Effector CD4-positive, alpha-beta T cell (primary cell): ENCODE data around the gene HDAC4.

ENCODE experiments used
- DNase-seq: peaks from one replicate; pipeline ENCODE4 v3.0.0-alpha.2; 2020

Gene HDAC4

DNA sequence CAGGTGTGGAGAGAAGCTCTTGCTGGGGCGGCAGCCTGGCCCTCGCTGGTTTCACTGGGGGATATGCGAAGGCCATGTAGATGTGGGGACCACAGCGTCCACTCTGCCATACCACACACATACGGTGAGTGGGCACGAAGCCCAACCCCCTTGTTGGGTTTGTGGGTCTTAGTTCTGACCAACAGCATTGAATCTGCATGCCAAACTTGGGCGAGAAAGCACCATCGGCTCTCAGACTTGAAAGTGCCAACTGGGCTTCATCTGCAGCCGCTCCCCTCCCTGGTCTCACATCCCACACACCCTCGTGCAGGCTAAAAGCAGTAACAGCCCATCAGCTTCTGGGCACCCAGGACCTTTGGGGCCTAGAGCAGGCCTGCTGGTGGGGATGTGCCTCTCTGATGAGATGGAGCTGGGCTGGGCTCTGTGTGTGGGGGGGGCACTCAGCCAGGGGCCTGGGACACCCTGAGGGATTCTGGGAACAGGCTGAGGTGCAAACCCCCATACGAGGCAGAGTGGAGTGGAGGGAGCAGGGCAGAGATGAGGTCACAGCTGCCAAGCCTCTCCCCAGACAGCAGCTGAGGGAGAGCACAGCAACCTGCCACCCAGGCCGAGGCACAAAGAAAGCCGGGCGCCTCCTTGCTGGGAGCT is 288.6 kb downstream of the HDAC4 start:
- DNase-seq: no peak

DNA sequence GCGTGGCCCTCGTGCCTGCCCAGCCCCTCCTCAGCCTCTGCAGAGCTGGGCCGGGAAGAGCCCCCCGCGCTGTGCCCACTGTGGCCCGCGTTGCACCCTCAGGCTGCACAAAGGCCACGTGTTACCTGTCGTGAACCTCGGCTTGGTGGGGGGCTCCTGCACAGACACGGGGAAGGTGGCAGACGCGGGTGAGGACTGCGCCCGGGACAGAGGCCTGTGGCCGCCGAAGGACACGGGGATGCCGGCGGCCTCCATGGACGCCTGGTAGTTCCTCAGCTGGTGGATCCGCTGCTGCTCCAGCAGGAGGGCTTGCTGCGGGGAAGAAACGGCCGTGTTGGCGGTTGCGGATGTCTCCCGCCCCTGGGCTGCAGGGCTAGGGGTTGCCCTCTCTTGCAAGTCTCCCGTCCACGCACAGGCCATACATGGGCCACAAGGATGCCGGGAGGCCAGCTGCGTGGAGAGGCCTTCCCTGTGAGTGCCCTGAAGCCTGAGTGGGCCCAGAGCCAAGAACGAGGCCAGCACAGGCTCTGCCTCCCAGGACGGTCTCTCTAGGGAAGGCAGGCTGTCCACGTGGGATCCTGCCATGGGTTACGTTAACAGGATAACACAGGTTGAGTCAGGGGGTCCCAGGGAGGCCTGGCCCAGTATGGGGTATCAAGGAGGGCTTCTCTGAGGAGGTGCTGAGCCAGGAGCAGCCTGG is 289.3 kb downstream of the HDAC4 start:
- no peak for DNase-seq

DNA sequence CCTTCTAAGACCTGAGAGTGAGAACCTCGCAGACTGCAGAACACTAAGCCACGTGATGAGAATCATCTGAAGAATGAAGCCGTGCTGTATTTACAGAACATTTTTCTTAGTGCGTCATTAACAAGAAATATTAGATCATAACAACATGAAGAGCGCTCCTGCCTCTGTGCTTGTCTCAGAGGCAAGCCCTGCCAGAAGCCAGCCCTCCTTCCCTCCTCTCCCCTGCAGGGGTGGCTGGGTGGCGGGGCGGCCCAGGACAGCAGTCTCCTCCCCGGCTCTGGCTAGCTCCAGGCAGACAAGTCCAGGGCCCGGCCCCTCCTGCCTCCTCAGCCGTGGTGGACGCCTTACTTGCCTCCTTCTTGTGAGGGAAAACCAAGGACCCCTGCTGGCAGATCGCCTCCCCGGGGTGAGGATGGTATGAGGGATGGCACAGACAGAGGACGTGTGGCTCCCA is 290.2 kb downstream of the HDAC4 start:
- no peak for DNase-seq

DNA sequence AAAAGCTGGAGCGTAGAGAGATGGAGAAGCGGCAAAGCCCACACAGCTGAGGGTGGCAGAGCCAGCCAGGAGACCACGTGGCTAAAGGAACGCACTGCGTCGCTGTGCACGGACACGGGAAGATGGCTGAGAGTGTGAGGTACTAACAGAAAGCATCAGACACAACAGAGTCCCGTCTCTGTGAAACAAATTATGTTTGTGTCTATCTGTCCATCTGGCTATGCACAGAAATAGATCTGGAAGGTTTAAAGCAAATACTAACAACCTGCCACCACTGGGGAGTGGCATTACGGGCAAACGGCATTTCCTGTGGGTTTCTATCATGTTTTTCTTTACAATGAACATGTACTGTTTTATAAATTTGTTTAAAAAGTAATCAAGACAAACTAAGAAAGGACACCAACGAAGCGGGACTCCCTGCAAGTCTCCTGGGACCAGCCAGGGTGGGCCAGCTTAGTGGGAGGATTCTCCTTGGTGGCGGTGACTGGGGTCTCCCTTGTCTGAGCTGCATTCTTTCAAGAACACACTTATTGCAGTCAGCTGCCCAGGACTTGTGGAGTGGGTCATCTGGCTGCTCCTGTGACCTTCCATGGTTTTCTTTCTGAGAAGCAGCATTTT is 290.8 kb downstream of the HDAC4 start:
- DNase-seq: no peak

DNA sequence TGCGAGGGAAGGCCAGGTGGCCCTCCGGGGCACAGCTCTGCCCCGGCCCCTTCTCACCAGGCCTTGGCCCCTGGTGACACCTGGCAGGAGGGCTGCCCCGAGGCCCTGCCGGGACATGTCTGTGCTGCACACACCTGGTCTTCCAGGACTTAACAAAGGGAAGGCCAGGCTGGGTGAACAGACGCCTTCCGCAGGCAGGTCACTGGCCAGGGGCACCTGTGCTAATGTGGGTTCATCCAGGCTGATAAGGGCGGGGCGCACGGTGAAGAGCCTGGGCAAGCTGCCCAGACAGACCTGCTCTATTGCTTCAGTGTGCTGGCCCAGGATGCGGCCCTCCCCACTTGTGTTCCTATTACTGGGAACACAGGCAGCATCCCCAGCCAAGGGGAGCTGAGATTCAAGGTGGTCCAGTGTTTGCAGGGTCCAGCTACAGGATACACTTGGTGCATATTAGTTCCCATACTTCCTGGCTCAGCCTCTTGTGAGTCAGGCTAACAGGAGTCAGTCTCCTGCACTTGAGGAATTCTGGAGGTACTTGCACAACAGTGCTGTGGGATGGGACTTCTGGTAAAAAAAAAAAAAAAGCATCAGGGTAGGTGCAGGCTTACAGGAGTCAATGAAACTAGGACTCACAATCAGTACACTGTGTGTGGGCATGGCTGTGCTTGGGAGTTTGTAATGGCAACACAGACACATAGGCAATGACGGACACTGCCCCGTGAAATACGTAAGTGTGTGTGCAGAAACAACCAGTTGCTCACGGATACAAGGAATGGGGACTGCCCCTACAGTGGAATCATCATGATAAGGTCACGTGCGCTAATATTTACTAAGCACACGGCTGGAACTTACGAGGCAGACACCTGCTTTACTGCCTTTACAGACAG is 291.5 kb downstream of the HDAC4 start:
- DNase-seq: no peak

DNA sequence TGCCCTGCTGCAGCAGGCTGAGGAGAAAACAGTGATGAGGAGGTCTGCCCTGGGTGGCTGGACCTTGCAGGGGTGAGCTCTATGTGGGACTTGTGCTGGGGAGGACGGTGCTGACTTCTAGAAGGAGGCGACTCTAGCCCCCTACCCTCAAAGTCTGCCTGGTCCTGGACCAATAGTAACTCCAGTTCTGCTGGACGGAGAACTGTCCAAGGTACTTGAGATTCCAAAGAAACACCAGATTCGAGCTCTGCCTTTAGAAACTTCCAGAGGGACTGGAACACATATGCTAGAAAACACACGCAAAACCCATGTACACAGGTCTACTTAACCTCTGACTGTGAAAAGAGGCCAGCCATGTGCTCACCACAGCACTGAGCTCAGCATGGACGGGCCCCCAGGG is 292.4 kb downstream of the HDAC4 start:
- no peak for DNase-seq

DNA sequence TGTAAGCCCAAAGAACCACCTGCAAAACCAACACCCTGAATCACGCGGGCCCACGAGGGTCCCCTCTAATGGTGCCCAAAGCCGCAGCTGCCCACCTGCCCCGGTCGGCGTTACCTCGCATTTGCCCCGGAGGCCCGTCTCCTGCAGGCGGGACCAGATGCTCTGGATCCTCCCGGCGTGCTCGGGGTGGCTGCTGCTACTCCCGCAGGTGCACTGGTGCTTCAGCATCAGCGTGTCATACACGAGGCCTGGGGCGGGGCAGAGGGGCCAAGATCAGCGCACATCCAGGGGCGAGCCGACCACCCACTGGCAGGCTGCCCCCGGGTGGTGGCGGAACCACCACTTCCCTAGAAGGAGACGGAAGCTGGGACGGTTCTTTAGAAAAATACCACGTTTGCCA is 292.9 kb downstream of the HDAC4 start:
- no peak for DNase-seq

DNA sequence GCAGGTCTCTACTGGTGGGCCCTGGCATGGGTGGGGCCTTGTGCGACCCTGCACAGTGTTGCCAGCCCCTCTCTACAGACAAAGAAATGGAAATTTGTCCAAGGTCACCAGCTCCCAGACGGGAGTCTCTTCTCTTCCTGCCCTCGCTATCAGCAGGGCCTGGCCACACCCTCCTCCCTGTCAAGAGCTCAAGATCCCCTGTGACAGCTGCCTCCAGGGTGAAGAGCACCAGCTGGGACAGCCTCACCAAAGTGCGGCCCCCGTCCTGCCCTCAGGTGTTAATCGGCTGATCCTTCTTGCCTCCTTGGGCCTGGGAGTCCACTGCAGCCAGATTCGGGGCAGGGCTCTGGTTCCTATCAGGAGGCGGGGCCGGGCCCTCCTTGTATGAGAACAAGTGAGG is 293.9 kb downstream of the HDAC4 start:
- DNase-seq: no peak

DNA sequence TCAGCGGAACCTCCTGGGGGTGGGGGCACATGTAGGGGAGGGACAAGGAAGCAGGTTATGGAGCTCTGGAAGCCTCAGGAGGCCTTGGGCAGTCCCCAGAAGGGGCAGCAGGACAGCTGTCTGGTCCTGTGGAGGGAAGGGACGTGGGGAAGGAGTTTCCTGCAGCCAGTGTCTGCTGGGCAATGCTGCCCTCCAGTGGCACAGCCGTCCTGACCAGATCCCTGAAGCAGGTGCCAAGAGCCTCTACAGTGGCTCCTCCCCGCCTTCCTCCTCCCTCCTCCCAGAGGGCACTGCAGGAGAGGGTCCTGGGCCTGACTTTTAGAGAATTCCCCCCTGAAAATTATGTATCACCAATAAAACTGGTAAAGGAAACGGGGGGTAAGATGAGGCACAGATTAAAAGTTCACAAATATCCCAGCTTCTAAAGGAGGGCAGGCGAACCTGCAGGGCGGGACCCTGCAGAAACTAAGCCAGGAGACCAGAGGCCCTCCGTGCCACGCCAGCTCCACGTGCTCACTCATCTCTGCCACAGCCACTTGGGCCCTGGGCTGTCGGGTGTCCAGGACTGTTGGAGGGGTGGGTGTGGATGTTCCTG is 294.4 kb downstream of the HDAC4 start:
- no peak for DNase-seq

DNA sequence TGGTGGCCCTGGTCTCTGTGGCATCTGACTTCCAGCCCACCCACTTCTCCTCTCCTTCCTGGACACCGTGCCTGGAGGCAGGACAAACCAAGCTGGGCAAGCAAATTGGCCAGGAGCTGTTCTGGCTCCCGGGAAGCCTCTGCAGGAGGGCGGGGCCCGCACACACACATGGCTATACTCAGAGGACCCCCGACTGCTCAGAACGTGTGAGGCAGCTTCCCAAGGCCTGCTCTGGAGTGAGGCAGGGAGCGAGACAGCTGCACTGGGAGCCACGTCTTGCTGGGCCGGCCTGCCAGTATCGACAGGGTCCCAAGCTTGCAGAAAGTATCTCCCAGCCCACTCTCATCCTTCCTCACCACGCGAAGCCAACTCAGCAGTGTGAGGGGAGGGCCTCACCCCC is 295.6 kb downstream of the HDAC4 start:
- DNase-seq: no peak

DNA sequence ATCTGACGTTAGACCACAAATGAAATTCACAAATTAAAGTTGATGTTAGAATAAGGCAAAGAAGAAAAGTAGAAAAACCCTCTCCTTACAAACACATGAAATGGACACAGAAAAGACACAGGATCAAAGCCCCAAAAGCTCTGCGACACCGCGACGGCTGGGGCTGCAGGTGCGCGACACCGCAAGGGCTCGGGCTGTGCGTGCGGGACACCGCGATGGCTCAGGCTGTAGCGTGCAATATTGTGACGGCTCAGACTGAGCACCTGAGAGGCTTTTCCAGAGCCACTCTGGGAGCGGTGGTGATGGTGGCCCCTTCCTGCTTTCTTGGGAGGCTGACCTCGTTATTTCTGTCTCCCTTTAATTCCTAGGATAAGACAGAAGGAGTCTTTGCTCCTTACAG is 296.0 kb downstream of the HDAC4 start:
- DNase-seq: no peak

DNA sequence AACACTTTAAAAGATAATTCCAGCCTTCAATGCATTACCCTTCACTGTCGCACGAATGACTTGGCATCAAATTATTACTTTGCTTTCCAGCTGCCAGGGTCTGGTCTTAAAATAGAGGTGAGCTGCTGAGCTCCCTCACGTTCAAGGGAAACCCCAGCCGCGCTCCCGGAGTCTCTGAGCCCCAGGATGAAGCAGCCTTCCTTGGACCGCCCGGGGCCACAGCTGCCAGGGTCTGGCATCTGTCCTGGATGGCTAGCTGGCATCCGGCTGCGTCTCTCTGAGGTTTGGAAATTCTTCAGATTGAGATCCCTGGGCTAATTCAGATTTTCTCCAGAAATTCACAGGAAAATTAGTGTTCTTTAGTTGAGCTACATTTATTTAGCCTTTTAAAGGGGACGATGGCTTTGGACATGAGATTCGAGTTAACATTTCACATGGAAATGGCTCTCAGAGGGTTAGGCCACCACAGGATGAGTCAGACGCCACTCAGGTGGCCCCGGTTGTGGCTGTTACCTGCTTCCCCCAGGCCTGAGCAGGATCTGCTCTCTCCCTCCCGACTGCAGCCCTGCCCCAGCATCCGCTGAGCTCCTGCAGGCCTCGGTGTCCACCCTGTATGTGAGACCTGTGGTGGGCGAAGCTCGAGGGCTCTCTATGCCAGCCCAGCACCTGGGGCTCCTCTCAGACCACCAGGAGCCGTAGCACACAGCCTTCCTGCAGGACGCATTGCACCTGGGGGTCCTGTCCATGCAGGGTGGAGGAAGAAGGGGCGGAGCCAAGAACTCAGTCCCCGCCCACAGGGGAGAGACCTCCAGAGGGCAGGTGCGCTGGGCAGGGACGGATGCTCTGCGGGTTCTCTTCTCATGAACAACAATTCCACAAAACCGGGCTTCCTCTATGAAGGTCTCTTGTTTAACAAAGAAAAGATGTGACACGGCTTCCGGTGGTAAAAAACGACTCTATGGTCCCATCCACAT is 297.4 kb downstream of the HDAC4 start:
- no peak for DNase-seq

DNA sequence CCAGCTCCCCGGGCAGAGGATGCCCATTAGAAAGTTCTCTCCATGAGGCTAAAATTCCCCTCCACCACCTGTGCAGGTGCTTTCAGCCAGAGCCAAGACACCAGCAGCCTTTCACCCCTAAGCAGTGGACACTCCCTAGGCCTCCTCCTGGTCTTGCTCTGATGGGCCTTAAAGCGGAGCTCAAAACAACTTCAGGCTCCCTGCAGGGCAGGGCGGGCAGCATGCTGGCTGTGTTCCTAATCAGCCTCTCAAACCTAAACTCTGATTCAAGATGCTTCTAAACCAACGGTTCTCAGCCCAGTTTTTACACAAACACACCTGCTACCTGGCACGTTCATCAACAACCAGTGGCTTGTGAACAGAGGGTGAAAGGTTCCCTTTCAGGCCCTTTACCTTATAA is 298.6 kb downstream of the HDAC4 start:
- no peak for DNase-seq

DNA sequence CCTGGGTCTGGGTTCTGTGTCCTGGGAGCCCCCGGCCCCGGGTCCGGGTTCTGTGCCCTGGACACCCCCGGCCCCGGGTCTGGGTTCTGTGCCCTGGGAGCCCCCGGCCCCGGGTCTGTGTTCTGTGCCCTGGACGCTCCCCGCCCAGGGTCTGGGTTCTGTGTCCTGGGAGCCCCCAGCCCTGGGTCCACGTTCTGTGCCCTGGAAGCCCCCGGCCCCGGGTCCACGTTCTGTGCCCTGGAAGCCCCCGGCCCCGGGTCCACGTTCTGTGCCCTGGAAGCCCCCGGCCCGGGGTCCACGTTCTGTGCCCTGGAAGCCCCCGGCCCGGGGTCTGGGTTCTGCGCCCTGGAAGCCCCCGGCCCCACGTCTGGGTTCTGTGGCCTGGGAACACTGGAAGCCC is 299.0 kb downstream of the HDAC4 start:
- DNase-seq: no peak

DNA sequence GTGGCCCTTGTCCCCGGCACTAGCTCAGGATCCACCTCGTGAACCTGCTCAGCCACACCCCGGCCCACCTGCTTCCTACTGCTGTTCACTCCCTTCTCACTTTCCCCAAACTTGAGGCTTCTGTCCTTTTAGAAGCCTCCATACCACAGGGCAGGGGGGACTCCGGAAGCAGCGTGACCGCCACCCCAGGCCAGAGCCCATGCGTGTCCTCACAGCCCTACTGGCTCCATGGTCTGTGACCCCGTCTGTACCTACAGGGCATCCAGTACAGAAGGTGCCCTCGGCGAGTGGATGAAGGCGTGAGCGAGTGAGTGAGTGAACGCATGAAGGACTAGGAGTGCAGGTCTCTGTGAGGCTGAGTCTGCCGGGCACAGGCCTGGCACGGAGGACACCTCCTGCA is 299.7 kb downstream of the HDAC4 start:
- DNase-seq: no peak

DNA sequence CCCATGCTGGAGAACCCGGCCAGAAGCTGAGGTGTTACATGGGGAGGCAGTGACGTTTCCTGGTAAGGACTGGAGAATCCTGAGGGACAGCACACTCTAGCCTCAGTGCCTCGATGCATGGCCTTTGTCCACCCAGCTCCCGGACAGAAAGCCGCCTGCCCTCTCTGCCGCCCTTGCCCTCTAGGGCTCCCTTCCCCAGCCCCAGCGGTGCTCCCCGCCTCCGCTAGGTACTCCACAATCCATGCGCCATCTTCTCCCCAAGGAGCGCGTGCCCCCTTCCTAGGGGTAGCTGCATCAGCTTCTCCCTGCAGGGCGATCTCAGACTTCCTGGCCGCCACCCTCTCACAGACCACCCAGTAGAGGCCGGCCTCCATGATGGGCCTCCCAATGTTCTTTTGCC is 301.3 kb downstream of the HDAC4 start:
- no peak for DNase-seq

DNA sequence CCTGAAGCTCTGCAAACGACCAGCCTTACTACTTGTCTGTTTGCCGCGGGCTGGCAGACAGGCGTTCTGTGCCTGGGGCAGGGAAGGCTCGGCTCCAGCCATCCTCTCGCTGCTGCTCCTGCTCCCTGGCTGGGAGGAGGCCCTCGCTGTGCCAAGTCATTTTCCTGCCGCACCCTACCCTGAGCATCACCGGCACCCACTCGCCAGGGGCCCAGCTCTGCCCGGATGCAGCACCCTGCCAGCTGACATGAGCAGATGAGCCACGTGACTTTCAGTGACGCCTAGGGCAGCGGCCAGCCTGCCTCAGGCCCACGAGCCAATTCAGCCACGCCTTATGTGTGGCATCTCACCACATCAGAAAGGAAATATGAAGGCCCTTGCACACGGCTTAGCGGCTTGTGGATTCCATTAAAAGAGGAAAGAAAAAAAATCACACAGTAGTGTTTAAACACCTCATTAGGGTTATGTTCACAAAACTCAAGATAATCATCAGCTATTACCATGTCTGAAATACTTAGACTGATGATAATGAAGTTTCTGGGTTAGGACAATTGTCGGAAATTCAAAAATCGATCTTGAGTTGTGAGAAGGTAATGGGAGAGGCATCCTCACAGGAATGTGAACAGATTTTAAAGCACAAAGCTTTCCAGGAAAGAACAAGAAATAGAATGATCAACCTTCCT is 302.4 kb downstream of the HDAC4 start:
- no peak for DNase-seq

DNA sequence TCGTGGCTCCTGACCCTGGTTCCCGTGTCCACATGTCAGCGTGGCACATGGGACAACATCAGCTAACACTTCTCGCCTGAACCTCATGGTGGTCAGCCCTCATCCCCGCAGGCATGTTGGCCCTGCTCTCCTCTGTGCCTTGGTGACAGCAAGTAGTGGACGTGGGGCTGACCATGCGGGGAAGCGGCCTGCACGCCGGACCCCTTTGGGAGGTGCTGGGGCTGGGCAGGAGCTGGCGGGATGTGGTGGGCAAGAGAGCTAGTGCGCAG is 303.5 kb downstream of the HDAC4 start:
- no peak for DNase-seq

DNA sequence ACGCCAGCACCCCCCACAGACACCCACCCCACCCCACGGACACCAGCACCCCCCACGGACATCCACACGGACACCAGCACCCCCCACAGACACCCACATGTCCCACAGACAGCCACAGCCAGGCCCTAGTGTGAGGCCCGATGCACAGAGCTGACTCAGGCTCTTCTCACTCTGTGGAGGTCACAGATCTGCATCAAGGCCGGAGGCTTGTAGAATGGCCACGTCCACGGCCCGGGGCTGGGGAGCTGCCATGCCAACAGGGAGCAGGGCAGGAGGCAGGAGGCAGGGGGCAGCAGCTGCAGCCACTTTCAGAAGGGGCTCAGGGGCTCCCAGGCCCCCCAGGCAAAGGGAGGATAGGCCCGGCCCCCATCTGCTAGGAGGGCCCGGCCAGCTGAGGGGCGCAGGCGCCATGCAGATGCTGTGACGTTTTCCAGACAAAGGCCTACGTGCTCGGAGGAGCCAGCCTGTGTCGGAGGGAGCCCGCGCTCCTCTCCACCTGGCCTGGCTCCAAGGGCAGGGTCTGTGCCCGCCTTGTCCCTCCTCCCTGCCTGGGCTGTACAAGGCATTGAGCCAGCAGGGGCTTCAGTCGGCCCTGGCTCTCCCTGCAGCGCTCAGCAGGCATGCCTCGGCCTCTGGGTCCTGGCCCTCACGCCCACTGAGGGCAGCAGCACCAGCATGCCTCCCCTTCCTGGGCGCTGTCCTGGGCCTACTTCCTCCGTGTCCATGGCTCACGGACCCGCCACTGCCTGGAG is 304.0 kb downstream of the HDAC4 start:
- DNase-seq: no peak

DNA sequence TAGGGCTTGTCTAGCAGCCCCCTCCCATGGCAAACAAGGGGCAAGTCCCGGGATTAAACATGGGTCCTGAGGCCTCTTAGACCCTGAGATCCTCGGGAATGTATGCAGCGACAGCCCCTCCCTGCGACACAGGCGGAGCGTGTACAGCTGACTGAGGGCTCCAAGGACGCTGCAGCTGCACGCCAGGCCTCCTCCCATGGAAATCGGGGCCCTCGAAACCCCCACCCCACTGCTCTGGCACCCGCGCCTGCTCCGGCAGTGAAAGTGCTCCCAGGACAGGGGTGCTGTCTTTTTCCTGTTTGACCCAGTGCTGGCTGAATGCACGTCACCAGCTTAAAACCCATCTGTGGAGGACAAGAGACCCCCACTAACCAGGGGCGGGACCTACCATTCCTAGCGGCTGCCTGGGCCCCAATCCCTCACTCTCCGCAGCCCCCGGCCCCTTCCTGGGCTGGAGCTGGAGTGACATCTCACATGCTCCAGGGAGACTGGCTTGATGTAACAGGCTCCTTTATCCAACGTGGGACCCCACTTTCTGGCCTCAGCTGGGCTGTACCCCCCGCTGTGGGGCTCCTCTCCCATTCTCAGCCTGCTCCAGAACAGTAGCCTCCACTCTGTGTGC is 305.2 kb downstream of the HDAC4 start:
- no peak for DNase-seq
